Aorta (tissue), 5 donors: ENCODE data around the gene HES6. TPM values are rescaled to one million over a fixed set of nuclear protein-coding genes. Genes with fewer than 3 reads are reported as not detected.
A peak's percentile ranks its signal among the peaks of the same experiment; 100 is the strongest.

Experiments
- ATAC-seq: fragments of 200-7000 bp; cut with Tn5 transposase; one replicate; pipeline ENCODE4 v1.9.1; 2022; ENCODE audit warnings: moderate library complexity; ENCODE audit not compliant: low FRiP score
- DNase-seq, 2 donors: peaks; one replicate each; pipeline ENCODE4 v3.0.0-alpha.2; 2020
- H3K27ac ChIP-seq, 2 donors: one replicate each; pipeline ENCODE4 v1.5.1; 2013; ENCODE audit warnings: low read length in 2 of 2, mild to moderate bottlenecking in 2 of 2, moderate library complexity in 2 of 2, control low read depth in 1 of 2, inconsistent platforms in 1 of 2, low read depth in 1 of 2
- H3K27me3 ChIP-seq, 2 donors: one replicate each; pipeline ENCODE4 v1.6.1; 2013; ENCODE audit warnings: control low read depth in 1 of 2, low read length in 1 of 2, mild to moderate bottlenecking in 1 of 2, moderate library complexity in 1 of 2; ENCODE audit not compliant: insufficient read depth in 2 of 2, control insufficient read depth in 1 of 2
- H3K36me3 ChIP-seq, 2 donors: one replicate each; pipeline ENCODE4 v1.6.1; 2013; ENCODE audit warnings: control low read depth in 1 of 2, low read length in 1 of 2, mild to moderate bottlenecking in 1 of 2; ENCODE audit not compliant: insufficient read depth in 2 of 2, control insufficient read depth in 1 of 2
- H3K4me1 ChIP-seq, 2 donors: one replicate each; pipeline ENCODE4 v1.6.1; 2013; ENCODE audit warnings: low read length in 2 of 2, control low read depth in 1 of 2, mild to moderate bottlenecking in 1 of 2, moderate library complexity in 1 of 2; ENCODE audit not compliant: insufficient read depth in 2 of 2, control insufficient read depth in 1 of 2
- H3K4me3 ChIP-seq, 2 donors: one replicate each; pipeline ENCODE4 v1.5.1; 2013; ENCODE audit warnings: low read length in 2 of 2, control low read depth in 1 of 2, mild to moderate bottlenecking in 1 of 2
- H3K9me3 ChIP-seq: one replicate; pipeline ENCODE4 v1.6.1; 2013; ENCODE audit warnings: mild to moderate bottlenecking, low read length; ENCODE audit not compliant: control insufficient read depth
- WGBS, 2 donors: extraction: QIAGEN DNeasy Blood & Tissue Kit; methylation state at CpG; one replicate each; pipeline ENCODE4 v1.1.7; 2013; 5-methylcytosine and 5-hydroxymethylcytosine counted together
- intact Hi-C, 2 donors: fragments of 100-400 bp; cut with DNase I; formaldehyde crosslinking; loops; one replicate each; pipeline versions ENCODE4 v1.14.2 to v1.15.0; 2022
- polyA plus RNA-seq, 2 donors: library from polyadenylated mRNA; stranded (reverse); fragments of 200-250 nt; gene quantifications; one replicate each; pipeline ENCODE4 v1.2.3, GENCODE V29; 2013
- total RNA-seq, 2 donors: library from RNA; stranded (reverse); fragmentation: NEBNext Ultra II Directional; extraction: Animal tissue kit (Norgen Biotek cat#: 25700); gene quantifications; one replicate each; pipeline ENCODE4 v1.2.1, GENCODE V29; 2021
- donor health status: healthy with polysubstance abuse.
- donor health status: Bipolar disorder and iron deficiency.
- donor health status: DM: no; HTN: no; CAD: no.
- donor health status: DM: no; HTN: no; CAD: no.
- donor health status: DM: yes; HTN: yes; CAD: no.

The HES6 gene
- total and polyA plus RNA-seq, 4 donors = 3.3 to 9.4 (median 4.3) TPM

DNA sequence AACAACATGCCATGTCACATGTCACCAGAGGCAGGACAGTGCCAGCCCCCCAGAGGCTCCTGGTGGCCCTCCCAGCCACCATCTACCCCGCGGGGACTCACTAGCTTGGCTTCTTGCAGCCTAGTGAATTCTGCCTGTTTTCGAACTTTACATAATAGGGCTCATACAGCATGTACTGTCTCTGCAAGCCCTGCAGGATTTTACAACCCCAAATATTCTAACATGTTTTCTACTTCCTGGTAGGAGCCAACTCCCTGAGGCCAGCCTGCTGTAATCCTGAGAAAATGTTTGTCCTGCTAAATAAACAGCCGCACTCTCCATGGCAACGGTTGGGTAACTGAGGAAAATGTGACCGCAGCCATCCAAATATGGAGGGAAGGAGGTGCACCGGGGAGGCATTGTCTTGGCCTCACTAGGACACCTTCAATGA, 45.8 kb upstream of the HES6 start:
- Histone ChIP-seq H3K27me3 (no peaks in the 10 kb centered on the region), H3K4me1 (no peaks in the 10 kb centered on the region), H3K27ac (peak overlapping the region; percentile 72 to 88), H3K4me3 (no peak overlapping the region), H3K9me3 (no peaks in the 10 kb centered on the region), H3K36me3 (no peaks in the 10 kb centered on the region)
- intact Hi-C loops = loop anchor here in 1 of 2 donors (2.0 kb wide), 1 partner anchor 35 kb away; the partner anchor contains the start of gene TRAF3IP1
- DNase-seq (peak; percentile 88 to 91), ATAC-seq (peak; percentile 67)
- WGBS, 2 donors = 21 to 29% methylated on average over 7 of the region's 7 CpGs

GRCh38 chr2:238284802-238285515, 45.1 kb upstream of the HES6 start:
- no peaks in the 10 kb centered on the region for H3K4me1 ChIP-seq
- no peak overlapping the region for H3K4me3 ChIP-seq
- ATAC-seq (no peak), DNase-seq (peak; percentile 39 to 40)
- H3K9me3 ChIP-seq = no peaks in the 10 kb centered on the region
- H3K27me3 ChIP-seq = no peaks in the 10 kb centered on the region
- WGBS, 2 donors = 81 to 85% methylated on average over 11 of the region's 11 CpGs
- H3K36me3 ChIP-seq = no peaks in the 10 kb centered on the region
- peak overlapping the region in 1 of 2 donors; percentile 79 for H3K27ac ChIP-seq
- intact Hi-C loops = no loop called here

GRCh38 chr2:238282861-238283738, 43.3 kb upstream of the HES6 start:
- H3K27ac ChIP-seq = no peak overlapping the region
- no peaks in the 10 kb centered on the region for H3K4me1 ChIP-seq

GRCh38 chr2:238281826-238282480, 42.1 kb upstream of the HES6 start:
- H3K36me3 ChIP-seq = no peaks in the 10 kb centered on the region
- ATAC-seq = no peak
- DNase-seq = peak; percentile 48 to 63
- no peaks in the 10 kb centered on the region for H3K9me3 ChIP-seq
- H3K27me3 ChIP-seq = no peaks in the 10 kb centered on the region
- H3K4me3 ChIP-seq = no peak overlapping the region
- H3K4me1 ChIP-seq = no peaks in the 10 kb centered on the region
- intact Hi-C loops = no loop called here
- H3K27ac ChIP-seq = no peak overlapping the region
- WGBS, 2 donors = 91 to 93% methylated on average over 13 of the region's 13 CpGs

More at GRCh38 chr2:238282861-238283738, 43.3 kb upstream of the HES6 start:
- WGBS, 2 donors = 92 to 93% methylated on average over 17 of the region's 17 CpGs
- H3K9me3 ChIP-seq = no peaks in the 10 kb centered on the region
- no peak for ATAC-seq
- no peaks in the 10 kb centered on the region for H3K27me3 ChIP-seq
- no peaks in the 10 kb centered on the region for H3K36me3 ChIP-seq
- DNase-seq = peak; percentile 35 to 62
- intact Hi-C loops = no loop called here
- no peak overlapping the region for H3K4me3 ChIP-seq

GRCh38 chr2:238280083-238280825, 40.4 kb upstream of the HES6 start:
- 87 to 91% methylated on average over 12 of the region's 12 CpGs for WGBS, 2 donors
- intact Hi-C loops = no loop called here
- Histone ChIP-seq H3K9me3 (no peaks in the 10 kb centered on the region), H3K27me3 (no peaks in the 10 kb centered on the region), H3K27ac (no peak overlapping the region), H3K4me1 (no peaks in the 10 kb centered on the region), H3K4me3 (no peak overlapping the region), H3K36me3 (no peaks in the 10 kb centered on the region)
- no peak for ATAC-seq
- DNase-seq = peak in 1 of 2 donors; percentile 24

GRCh38 chr2:238279324-238279682, 39.5 kb upstream of the HES6 start:
- 88 to 99% methylated on average over 6 of the region's 6 CpGs for WGBS, 2 donors
- Histone ChIP-seq H3K4me1 (no peaks in the 10 kb centered on the region), H3K27me3 (no peaks in the 10 kb centered on the region), H3K9me3 (no peaks in the 10 kb centered on the region), H3K4me3 (no peak overlapping the region), H3K27ac (no peak overlapping the region), H3K36me3 (no peaks in the 10 kb centered on the region)
- intact Hi-C loops = no loop called here
- peak in 1 of 2 donors; percentile 34 for DNase-seq
- no peak for ATAC-seq

DNA sequence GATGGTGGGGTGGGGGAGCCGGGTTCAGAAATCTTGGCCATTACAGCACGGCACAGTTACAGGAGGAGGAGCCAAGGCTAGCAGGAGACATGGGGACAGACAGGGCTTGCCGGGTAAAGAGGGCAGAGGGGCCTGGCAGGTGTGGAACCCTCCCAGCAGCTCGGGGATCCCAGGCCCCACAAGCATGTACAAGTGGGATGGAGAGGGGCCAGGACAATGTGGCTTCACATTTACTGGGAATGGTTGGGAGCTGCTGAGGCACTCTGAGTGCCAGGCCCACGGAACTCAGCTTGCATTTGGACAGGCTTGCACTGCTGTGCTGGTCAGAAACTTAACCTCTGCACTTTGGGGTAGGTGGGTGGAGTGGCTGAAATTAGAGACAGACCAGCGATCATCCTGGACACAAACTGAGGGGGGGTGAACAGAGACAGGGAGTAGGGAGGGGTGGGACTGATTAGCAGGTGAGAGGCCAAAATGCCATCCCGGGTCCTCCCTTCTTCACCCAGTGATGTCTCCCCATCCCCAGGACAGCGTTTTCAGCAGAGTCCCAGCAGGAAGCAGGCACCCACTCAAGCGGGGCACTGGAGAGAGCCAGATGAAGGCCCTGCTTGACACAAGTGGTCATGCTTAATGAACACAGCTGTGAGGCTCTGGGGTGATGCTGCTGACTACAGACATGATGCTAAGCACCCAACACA, 38.9 kb upstream of the HES6 start:
- Histone ChIP-seq H3K9me3 (no peaks in the 10 kb centered on the region), H3K36me3 (no peaks in the 10 kb centered on the region), H3K27ac (no peak overlapping the region), H3K4me1 (no peaks in the 10 kb centered on the region), H3K4me3 (no peak overlapping the region), H3K27me3 (no peaks in the 10 kb centered on the region)
- DNase-seq = peak; percentile 32 to 55
- no peak for ATAC-seq
- intact Hi-C loops = no loop called here
- 69 to 75% methylated on average over 9 of the region's 9 CpGs for WGBS, 2 donors

DNA sequence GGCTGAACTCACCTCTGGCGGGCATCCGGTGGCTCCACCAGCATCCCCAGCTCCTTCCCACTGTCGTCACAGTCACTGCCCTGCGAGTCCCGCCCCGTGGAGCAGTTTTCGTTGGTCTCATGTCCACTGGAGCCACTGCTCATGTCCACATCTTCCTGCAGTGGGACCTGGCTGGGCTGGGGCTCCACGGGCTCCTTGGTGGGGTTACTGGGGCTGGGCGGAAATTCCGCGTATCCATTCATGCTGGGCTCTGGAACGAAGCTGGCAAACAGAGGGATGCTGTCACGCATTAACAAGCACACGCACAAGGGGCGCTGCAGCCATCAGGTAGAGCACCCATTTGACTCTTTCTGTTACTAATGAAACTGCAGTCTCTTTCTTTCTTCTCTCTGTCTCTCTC, 37.9 kb upstream of the HES6 start:
- intact Hi-C loops = no loop called here
- no peak for ATAC-seq
- 84 to 85% methylated on average over 15 of the region's 15 CpGs for WGBS, 2 donors
- Histone ChIP-seq H3K9me3 (no peaks in the 10 kb centered on the region), H3K27me3 (no peaks in the 10 kb centered on the region), H3K36me3 (no peaks in the 10 kb centered on the region), H3K4me1 (no peaks in the 10 kb centered on the region), H3K27ac (no peak overlapping the region), H3K4me3 (no peak overlapping the region)
- DNase-seq = peak; percentile 24 to 62
